HT1080 (cell line): ENCODE data around the gene FLNC. TPM values are rescaled to one million over a fixed set of nuclear protein-coding genes. Genes with fewer than 3 reads are reported as not detected.

Experiments used
- DNase-seq: peaks from one replicate; pipeline ENCODE4 v3.0.0-alpha.2; 2015; ENCODE audit warnings: low read depth
- total RNA-seq: library from RNA; depleted of rRNA; stranded (reverse); fragments of >200 nt; shearing (Covaris generic); gene quantifications from 2 replicates; pipeline ENCODE4 v1.2.3, GENCODE V29; 2014

Gene FLNC
- total RNA-seq, 1 experiment from 2014 or later = 38.2 TPM

GRCh38 chr7:128877756-128878120, 47.5 kb downstream of the FLNC start:
- DNase-seq = no peak

DNA sequence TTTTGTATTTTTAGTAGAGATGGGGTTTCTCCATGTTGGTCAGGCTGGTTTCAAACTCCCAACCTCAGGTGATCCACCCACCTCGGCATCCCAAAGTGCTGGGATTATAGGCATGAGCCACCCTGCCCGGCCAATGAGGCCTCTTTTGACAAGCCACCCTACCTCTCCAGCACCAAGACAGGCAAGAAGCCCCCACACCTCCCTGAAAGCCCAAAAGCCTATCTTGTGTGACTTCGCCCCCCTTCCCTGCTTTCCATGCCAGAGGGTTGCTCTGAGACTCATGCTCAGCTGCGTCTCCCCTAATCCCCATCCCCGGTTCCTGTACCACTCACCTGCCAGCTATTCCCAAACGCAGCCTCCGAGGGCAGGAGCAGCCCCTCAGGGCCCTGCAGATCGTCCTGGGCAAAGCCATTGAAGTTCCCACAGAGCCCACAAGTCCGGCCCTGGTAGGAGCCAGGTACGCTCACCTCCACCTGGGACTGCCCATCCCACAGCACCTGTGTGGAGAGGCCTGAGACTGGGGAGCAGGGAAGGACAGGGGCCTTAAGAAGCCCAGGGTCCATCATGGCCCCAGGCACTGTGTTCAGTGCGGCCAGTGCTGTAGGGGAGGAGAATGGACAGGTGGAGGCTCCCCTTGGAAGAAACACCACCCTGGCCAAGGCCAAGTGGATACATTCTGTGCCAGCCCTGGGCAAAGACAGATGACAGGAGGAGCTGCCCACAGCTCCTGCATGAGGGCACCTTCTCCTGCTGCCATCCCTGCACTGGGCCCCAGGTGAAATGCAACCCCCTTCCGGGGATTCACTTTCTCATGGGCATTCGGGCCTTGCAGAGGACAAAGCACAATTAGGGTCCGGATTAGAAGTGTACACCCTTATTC, 48.3 kb downstream of the FLNC start:
- DNase-seq = no peak

DNA sequence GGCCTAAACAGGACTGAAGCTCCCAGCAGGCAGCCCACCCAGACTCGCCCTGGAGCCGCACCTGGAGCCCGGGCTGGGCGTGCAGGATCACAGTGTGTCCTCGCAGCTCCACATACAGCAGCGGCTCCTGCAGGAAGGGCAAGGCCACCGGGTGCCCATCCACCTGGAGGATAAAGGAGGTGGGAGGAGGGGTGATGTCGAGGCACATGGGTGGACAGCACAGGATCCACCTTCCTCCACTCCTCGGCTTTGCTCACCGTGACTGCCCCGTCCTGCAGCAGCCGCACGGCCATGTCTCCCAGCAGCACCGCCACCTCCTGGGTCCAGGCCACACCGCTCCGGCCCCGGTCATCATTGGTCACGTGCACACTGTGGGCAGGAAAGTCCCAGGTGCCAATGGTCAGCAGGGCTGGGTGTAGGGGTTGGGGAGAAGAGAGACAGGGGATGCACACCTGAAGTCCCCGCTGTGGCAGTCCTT, 49.3 kb downstream of the FLNC start:
- DNase-seq = no peak

DNA sequence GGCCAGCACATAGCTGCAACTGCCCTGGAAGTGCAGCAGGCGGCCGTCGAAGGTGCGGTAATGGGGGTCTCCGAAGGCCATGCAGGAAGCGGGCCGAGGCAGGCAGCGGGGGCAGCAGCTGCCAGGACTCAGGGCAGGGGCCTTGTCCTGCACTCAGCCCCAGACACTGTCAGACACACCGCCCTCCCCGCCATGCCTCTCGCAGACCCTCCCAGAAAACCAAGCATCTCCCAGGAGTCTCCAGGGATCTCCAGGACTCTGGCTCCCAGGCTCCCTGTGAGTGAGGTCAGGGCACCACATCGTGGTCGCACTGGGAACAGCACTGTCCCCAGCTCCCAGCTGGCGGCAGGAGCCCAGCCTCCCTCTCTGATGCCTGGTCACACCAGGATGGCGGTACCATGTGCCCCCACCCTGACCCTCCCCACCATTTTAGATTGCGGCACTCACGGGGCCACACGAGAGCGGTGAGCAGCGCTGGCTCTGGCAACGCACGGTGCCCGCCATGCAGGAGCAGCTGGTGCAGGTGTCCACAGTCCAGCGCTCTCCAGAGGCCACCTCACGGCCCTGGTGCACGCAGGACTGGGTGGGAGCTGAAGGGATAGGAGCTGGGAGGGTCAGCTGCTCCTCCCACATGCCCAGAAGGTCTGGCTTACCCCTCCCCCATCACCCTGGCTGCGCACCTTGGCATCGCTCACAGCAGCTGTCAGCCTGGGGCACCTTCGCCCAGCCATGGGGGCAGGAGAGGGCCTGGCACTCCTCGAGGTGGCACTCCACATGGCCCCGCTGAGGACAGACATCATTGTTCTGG, 49.9 kb downstream of the FLNC start:
- peak; percentile 59 for DNase-seq

DNA sequence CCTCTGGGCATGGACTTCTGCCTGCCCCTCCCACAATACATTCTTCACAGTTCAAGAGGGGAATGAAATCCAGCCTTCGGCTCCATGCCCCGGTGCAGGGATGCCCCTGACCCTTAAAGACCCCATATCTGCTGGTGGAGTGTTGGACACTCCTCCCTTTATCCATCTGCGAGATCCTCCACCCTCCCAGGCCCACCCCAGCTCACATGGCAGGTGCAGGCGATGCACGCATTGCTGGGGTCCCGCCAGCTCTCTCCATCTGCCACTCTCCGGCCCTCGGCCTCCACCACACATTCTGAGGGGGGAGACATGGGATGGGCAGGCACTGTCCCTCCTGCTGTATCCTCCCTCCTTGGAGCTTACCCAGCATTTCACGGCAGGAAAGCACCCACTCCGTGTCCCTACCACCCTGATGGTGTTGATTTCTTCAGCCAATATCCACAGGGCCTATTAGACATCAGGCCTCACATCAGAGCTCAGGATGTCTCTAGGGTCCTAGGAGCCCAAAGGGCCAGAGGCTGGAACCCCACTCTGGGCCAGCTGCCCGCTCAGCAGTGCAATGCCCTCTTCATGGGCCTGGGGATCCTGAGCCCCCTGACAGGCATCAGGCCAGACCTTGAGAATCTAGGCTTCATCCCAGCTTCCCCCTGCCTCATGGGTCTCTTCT, 50.7 kb downstream of the FLNC start:
- no peak for DNase-seq

DNA sequence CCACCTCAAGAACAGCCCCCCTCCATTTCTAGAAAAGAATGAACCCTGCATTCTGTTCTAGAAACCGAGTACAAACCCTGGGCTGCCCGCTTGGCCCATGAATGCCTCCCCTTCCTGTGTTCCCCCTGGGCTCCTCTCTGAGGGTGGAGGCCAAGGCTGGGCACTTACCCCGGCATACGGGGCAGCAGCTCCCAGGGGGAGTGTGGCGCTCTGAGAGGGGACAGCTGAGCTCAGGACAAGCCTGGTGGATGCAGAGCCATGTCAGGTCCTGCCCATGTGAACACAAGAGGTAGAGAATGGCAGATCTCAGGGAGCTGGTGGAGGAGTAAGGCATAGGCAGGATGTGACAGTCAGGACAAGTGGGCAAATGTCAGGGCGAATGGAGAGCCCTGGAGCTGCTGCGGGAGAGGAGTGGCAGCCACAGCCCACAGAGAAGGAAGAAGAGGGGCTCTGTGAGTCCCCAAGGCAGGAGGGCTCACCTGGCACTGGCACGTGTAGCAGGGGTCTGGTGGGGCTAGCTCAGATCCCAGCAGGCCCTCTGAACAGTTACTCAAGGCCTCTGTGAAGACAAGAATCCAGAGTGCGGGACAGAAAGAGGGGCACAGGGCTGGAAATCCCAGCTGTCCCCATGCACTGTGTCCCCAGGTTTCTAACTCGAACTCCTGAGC, 51.4 kb downstream of the FLNC start:
- DNase-seq = no peak

DNA sequence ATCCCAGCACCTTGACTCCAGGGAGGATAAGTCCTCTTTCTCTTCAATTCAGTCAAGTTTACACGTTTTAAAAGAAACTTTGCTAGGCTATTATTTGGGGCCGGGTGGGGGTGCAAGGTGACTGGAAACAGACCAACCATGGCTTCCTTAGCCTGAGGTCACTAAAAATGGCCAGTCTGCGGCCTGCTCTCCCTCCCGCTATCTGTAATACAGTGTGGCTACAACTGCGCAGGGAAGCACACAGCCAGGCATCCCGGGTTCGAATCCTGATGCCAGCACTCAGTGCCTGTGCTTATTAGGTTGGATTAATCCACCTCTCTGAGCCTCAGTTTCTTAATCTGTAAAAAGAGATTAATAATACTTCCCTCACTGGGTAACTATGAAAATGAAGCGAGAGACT, 51.9 kb downstream of the FLNC start:
- no peak for DNase-seq

DNA sequence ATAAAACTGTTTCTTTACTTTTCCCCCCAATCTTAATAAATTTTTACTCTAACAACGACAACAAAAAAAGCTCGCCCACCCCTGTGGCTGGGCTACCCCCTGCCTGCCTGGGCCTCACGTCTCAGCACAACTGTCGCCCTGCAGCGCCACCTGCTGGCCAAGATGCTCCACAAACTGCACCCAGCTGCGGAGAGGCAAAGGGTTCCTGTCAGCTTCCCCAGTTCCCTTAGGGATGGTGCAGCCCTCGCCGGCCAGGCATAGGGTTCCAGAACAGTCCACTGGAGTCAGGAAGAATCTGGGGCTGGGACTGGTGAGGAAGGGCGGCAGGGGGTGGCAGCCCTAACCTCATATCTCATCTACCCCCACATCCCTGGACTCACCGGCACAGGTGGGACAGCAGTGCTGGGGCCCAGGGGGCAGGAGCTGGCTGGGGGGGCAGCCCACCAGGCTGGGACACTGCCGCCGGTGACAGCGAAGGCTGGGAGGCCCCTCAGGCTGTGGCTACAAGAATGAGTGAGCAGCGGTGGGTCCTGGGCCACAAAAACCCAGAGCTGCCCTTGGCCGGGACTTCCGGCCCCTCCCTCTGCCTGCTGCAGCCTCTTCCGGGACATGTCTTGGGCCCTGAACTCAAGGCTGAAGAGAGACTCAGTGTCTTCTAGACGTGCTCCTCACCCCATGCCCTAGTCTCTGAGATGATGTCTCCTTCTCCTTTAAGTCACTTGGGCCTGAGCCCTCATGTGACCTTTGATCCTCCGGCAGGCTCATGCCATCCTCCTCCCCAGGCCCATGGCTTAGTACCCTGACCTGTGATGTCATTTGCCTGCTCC, 53.6 kb downstream of the FLNC start:
- peak; percentile 71 for DNase-seq

DNA sequence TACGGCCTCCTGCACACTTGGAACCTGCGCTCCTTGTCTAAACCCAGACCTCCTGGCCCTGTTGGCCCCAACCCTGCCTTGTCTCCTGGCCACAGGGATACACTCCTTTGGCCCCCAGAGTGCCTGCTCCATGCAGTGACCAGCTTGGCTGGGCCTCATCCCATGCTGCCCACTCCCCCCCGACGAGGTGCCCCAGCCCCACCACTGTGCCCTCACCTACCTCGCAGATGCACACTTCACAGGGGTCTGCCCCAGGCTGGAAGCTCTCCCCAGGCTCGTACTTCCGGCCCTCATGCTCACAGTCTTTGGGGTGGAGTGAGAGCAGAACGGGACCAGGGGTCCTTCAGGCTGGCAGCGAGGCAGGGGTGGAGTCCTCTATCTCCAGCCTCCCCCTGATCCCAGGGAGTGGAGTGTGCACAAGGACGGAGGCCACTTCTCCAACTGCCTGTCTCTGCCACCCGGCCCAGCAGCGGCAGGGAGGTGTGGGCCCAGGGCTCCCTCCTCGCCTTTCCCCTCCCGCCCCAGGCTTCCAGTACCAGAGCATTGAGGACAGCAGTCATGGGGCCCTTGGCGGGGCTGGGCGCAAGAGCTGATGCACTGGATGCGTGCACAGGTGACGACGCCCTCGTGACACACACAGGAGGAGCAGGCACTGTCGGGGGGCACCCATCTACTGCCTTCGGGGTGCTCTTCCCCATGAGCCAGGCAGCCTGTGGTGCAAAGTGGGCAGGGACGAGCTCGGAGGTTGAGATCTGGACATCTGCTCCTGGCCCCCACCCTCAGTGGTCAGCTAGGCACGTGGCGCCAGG, 54.6 kb downstream of the FLNC start:
- no peak for DNase-seq

DNA sequence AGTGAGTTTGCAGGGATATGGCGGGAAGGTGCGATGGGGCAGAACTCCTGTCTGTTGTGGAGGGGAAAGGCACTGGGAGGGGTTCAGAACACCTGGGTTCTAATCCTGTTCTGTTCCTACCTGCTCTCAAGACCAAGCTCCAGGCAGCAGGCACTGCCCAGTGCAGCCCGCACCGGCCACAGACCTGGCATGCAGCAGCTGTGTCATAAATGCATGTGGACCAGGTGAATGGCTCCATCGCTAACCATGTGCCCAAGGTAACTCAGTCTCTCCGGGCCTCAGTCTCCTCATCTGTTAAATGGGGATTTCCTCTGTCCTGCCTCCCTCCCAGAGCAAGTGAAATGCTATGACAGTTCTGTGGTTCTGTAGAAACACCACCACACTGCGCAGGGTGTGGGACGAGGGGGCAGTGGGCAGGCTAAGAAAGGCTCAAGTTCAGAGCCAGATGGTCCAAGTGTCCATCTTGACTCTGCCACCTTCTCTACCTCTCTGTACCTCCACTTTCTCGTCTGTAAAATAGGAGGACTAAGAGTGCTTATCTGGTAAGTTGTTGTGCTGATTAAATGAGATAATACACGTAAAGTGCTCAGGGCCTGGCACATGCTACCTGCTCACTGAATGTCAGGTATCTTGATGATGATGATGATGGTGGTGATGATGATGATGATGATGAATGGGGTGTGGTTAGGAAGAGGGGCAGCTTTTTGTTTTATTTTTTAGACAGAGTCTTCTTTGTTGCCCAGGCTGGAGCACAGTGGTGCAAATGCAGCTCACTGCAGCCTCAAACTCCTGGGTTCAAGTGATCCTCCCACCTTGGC, 55.4 kb downstream of the FLNC start:
- no peak for DNase-seq

DNA sequence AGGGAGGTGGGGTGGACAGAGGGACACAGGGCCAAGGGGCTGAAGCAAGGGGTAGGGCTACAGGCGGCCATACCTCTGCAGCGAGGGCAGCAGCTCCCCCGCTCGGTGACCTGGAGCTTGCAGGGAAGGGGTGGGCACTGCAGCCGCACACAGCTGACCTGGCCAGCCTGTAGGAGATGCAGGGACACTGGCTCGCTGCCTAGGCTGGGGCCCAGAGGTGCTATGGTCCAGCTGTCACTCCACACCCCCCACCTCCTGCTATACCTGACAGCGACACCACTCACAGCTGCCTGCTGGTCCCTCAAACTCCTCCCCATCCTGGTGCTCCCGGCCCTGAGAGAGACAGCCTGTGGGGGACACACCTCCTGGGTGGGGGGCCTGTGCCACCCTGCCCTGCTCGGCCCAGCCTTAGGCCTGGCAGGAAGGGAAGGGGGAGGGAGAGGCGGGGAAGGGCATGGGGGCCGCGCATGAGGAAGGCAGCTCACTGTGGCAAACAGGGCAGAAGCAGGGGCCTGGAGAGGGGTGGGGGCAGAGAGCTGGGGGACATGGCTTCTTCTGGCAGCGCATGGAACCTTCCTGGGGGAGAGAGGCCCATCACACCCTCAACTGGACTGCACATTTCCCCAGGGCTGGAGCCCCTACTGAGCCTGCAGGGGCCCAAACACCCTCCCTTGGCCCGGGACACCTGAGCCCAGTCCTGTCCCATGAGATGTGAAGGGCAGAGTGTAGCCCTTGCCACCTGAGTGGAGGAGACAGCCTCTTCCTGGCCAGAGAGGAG, 56.4 kb downstream of the FLNC start:
- DNase-seq = no peak

DNA sequence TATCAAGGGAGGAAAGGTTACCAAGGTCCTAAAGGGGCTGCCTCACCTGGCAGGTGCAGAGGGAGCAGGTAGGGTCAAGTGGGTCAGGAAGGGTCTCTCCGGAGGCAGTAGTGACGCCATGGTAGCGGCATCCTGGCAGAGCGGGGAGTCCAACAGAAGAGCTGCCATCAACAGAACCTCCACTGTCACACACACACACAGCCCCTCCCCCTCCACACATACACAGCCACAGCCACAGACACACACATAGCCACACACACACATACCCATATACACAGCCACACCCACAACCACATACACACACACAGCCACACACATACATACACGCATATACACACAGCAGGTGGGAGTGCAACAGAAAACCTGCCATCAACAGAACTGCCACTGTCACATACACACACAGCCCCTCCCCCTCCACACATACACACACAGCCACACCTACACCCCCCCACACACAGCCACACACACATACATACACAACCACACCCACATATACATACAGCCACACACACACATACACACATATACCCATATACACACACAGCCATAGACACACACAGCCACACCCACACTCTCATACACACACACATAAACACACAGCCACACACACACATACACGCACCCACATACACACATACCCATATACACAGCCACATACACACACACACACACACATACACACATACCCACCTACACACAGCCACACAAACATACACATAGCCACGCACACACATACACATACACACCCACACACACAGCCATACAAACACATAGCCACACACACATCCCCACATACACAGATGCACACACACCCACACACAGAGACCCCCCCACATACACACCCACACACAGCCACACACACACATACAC, 57.2 kb downstream of the FLNC start:
- no peak for DNase-seq

GRCh38 chr7:128888039-128888755, 58.0 kb downstream of the FLNC start:
- no peak for DNase-seq

GRCh38 chr7:128888756-128889095, 58.5 kb downstream of the FLNC start:
- DNase-seq = no peak

DNA sequence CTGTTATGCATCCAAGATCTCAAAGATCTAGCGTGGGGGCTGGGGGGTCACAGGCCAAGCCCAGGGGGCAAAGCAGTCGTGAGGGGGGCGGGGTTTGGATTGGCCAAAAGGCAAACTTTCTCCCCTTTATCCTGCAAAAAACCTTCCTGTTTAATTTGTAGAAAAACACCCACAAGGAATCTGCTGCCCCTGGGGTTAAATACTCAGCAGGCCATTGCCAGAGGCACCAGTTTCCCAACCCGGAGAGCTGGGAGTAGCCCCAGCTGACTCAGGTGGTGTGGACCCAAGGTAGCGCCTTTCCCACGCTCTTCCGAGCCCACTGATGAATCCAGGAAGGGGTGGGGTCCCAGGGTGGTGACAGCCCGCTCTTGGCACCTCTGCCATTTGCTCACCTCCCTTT, 58.9 kb downstream of the FLNC start:
- no peak for DNase-seq
